Common myeloid progenitor, CD34-positive (primary cell): ENCODE results near the gene PTPN3.

Experiments
- CTCF ChIA-PET: fragments of 350-600 bp; sonication (Branson Sonifier 250); formaldehyde crosslinking; loops from one replicate; lab custom pipeline; 2021; ENCODE audit warnings: antibody characterized with exemption; lab: Charles Lee
- POLR2A ChIA-PET: fragments of 350-600 bp; sonication (Branson Sonifier 250); formaldehyde crosslinking; loops from one replicate; lab custom pipeline; 2021; ENCODE audit warnings: antibody characterized with exemption; lab: Charles Lee
- DNase-seq, 3 donors: peaks; one replicate each; pipeline versions ENCODE4 v3.0.0 to v3.0.0-alpha.2; 2013
- H3K27ac ChIP-seq, 2 experiments: 1 replicate in 1 of 2; 2 replicates in 1 of 2; pipeline ENCODE4 v1.7.0; 2013; ENCODE audit warnings: inconsistent platforms in 2 of 2, low read length in 2 of 2, mild to moderate bottlenecking in 2 of 2, low read depth in 1 of 2, moderate library complexity in 1 of 2; ENCODE audit not compliant: severe bottlenecking in 2 of 2, insufficient read depth in 1 of 2, poor library complexity in 1 of 2
- H3K27me3 ChIP-seq, 5 experiments: replicated peaks in 2 of 5; 1 replicate in 3 of 5; 2 replicates in 2 of 5; pipeline versions ENCODE4 v1.6.1 to v1.7.0; 2013; ENCODE audit warnings: low read length in 4 of 5, mild to moderate bottlenecking in 2 of 5, moderate library complexity in 2 of 5, inconsistent platforms in 1 of 5; ENCODE audit not compliant: insufficient read depth in 5 of 5, control insufficient read depth in 4 of 5
- H3K36me3 ChIP-seq, 4 experiments: 1 replicate in 2 of 4; 2 replicates in 2 of 4; pipeline versions ENCODE4 v1.6.1 to v1.7.0; 2013; ENCODE audit warnings: low read length in 3 of 4, control low read depth in 1 of 4, mild to moderate bottlenecking in 1 of 4; ENCODE audit not compliant: control insufficient read depth in 4 of 4, insufficient read depth in 4 of 4
- H3K4me1 ChIP-seq, 4 experiments: 1 replicate in 3 of 4; 2 replicates in 1 of 4; pipeline versions ENCODE4 v1.6.1 to v1.7.1; 2013; ENCODE audit warnings: low read length in 3 of 4, mild to moderate bottlenecking in 3 of 4, control low read depth in 1 of 4, inconsistent platforms in 1 of 4, moderate library complexity in 1 of 4; ENCODE audit not compliant: control insufficient read depth in 4 of 4, insufficient read depth in 4 of 4; ENCODE audit errors: control extremely low read depth in 1 of 4
- H3K4me3 ChIP-seq, 7 experiments: 1 replicate in 4 of 7; 2 replicates in 3 of 7; pipeline versions ENCODE4 v1.5.1 to v1.7.0; 2013; ENCODE audit warnings: mild to moderate bottlenecking in 7 of 7, low read length in 6 of 7, moderate library complexity in 6 of 7, inconsistent platforms in 2 of 7, low read depth in 2 of 7, control low read depth in 1 of 7; ENCODE audit not compliant: insufficient read depth in 4 of 7, control insufficient read depth in 1 of 7; ENCODE audit errors: extremely low read depth in 1 of 7
- H3K9me3 ChIP-seq, 5 experiments: 1 replicate in 4 of 5; 2 replicates in 1 of 5; pipeline versions ENCODE4 v1.6.1 to v1.7.1; 2013; ENCODE audit warnings: low read length in 4 of 5, mild to moderate bottlenecking in 2 of 5, inconsistent platforms in 1 of 5, low read depth in 1 of 5, moderate library complexity in 1 of 5; ENCODE audit not compliant: control insufficient read depth in 4 of 5, insufficient read depth in 2 of 5; ENCODE audit errors: control extremely low read depth in 1 of 5
- WGBS: methylation state at CpG from one replicate; pipeline ENCODE4 v1.1.5; 2013; ENCODE audit not compliant: insufficient coverage; 5-methylcytosine and 5-hydroxymethylcytosine counted together

Gene PTPN3

DNA sequence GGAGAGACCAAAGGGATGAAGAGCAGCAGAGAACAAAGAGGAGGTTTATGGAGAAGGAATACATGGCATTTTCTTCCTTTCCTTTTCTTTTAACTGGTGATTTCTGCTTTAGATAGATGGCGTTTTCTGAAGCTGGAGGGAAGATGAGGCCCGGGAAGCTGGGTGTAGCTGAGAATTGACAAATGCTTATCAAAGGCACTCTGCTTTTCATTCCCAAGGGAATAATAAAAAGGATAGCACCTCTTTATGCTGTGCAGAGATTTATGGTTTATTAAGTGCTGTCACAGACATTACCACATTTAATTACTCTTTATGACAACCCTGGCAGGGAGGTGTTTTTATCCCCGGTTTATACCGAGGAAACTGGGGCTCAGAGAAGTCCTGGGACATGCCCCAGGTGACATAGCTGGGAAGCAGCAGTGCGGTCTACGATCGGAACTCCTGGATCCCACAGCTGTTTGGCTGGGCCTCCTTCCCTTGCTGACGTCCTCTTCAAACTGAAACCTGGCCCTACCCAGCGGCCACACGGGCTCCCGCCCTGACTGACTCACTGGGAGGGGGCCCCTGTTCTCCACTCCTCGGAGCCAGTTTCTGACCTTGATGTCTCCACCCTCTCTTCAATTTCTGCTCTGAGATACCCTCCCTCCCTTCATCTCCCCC is 169.0 kb downstream of the PTPN3 start:
- Histone ChIP-seq H3K4me1 (no peaks in the 10 kb centered on the region), H3K27me3 (peaks cover 0 to 65% (median 9%) of the 10 kb centered on the region in 5 experiments), H3K27ac (no peak overlapping the region), H3K9me3 (peaks cover 0 to 4% (median 0%) of the 10 kb centered on the region in 5 experiments), H3K36me3 (no peaks in the 10 kb centered on the region), H3K4me3 (no peak overlapping the region)
- 78% methylated on average over 9 of the region's 12 CpGs for WGBS
- ChIA-PET CTCF (interaction anchor here (0.6 to 0.9 kb wide), 3 partner anchors 12 to 141 kb away, joined by 3 read pairs; no protein-coding TSS in a partner anchor), POLR2A (no interaction called here)
- no peak for DNase-seq
